HG02852 (cell line): ENCODE results near the gene KCTD19.

Experiments used
- ATAC-seq: cut with Tn5 transposase; IDR thresholded peaks from one replicate; pipeline ENCODE4 v1.9.1; 2021; ENCODE audit warnings: mild to moderate bottlenecking, moderate library complexity; ENCODE audit not compliant: unreplicated experiment

The KCTD19 gene

DNA sequence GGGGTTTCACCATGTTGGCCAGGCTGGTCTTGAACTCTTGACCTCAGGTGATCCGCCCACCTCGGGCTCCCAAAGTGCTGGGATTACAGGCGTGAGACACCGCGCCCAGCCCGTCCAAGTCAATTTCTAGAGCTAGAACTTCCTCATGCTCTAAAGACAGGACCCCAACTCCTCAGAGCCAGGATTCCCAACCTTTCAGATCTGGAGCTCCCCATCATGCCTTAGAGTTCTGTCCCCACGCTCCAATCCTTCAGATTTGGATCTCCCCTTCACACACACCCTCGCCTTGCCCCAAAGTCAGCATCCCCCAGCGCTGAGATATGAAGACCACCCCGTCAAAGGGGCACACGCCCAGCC, 448 bp downstream of the KCTD19 start:
- no peak for ATAC-seq

DNA sequence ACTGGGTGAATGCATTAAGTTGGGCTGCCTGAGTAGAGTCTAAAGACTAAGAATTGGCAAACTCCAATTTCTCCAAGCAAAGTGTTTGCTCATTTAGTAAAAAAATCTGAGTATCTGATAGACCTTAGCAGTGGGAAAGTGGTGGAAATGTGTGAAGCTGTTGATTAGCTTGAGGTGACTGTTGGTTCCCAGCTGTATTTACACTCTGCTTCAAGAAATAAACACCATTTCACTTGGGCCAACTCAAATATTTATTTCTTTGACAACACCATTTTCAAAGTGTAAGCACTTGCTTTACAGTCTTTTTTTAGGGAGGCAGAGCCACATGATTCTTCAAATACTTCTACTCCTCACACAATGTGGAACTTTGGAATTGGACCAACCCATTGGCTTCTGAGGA, 8.7 kb downstream of the KCTD19 start:
- no peak for ATAC-seq

DNA sequence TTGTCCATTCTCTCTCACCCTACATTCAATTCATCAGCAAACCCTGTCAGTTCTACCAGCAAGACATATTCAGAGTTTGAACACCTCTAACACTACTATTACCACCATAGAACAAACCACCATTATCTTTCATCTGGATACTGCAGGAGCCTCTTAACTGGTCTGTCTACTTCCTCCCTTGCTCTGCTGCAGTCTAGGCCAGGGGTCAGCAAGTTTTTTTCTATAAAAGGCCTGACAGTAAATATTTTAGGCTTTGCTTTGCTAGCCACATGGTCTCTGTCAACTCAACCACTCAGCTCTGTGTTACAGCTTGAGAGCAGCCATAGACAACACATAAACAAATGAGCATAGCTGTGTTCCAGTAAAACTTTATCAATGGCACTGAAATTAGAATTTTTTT, 13.8 kb downstream of the KCTD19 start:
- no peak for ATAC-seq

DNA sequence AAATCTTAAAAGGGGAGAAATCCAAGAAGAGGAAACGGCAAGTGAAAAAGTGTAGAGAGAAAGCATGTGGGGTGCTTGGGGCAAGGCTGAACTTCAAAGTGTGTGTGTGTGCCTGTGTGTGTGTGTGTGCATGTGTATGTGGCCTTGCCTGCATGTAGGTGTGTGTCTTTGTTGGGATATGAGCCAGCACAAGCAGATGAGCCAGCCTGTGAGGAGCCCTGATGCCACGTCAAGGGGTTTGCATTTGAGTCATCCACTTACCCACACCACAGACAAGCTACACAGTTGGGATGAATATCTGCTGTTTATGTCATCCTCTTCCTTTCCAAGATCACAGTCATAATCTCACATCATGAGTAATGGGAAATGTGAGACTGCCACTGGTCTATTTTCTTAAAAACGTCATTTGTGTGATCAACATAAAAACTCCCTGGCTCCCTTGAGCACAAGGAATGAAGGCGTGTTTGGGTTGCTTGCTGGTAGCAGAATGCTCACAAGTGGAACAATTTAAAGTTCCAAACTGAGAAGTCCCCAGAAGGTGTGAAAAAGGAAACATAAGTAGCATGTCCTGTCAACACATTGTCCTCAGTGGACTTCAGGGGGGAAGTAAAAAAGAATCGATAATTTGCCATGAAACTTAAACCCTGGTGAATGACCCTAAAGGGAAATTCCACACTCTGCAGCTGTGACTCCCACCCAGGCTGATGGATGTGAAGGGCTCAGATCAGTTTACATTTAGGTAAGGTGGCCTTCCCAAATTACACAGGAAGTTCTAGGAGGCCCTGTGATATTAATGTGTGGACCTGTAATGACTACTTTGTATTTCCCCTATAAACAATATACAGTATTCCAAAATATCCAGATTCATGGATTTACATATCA, 14.7 kb downstream of the KCTD19 start:
- ATAC-seq: peak; percentile 82

DNA sequence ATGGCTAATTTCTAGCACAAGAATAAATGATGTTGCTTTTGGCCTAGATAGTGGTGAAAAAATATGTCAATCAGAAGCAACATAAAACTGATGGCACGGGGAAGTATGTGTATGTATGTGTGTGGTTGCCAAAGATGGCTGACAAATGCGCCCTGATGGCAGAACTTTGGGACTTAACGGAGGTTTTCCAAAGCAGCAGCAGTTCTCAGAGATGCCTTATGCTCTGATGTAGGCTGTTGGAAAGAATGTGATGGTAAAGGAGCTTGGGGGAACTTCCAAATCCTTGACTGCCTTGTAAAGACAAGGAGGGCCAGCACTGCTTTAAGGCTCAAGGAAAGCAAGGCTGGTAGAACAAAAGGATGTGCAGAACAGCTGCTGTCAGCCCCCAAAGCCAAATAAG, 16.0 kb downstream of the KCTD19 start:
- ATAC-seq: no peak

DNA sequence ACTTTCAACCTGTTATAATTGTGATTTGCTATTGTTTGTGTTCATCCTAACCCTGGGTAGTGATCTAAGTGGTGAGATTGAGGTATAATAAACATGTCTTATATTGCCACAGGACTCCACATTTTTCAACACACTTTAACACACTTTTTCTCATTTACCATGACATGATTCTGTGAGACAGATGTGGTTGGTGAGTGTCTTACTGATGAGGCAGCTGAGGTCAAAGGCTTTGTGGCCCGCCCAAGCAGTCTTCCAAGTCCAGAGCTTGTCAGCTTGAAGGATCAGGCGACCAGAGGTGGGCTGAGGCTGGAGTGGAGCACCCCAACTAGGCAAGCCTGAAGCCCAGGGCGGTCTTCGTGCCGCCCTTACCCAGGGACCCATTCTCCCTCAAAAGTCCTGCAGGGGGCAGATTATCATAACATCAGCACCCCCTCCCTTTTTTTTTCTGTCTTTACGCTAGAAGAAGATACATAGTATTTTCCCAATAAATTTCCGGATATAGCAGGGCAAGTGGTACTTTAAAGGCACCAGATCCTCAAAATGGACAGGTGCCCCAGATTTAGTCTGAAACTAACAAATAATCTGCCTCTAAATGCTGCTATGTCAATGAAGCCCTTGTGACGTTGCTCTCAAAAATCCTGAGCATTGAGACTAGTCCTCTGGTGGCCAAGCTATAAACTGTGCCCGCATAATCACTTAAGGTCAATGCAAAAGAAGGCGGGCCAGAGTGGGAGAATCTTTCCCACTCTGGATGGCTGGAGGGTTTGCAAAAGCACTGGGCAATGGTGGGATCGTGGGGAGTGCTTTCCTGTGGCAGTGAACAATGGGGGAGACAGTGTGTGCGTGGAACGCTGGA, 21.1 kb downstream of the KCTD19 start:
- ATAC-seq: no peak

DNA sequence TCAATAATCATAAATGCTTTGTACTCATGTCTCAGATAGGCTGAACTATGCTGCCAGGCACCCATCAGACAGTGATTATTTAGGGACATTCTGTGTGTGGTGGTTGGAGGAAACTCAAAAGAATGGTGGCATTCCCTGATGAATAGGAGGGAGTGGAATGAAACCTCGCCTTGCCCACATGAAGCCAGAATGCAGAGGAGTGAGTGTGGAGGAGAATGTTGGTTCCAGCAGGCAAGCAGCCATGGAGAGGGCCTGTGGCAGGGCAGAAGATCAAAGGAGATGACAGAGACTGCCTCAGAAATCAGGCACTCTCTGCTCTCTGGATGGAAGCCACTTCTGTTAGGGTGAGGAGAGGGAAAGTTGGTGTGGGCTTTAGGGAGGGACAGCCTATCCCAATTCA, 22.5 kb downstream of the KCTD19 start:
- ATAC-seq: no peak

DNA sequence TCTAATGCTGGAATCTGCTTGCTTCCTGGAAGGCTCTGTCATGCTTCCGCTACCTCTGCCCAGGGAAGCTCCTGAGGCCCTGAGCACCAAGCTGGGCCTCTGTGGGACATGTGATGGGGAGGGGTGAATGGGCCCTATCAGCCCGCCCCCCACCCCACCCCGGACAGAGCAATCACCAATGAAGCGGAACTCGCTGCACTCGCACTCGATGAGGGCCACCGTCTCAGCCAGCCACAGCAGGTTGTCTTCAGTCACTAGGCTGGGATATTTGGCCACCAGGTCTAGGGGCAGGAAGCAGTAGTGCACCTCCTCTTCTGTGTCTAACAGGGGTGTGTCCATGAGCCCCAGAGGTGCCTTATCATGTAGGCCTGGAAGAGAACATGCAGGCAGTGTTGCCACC, 23.6 kb downstream of the KCTD19 start:
- ATAC-seq: no peak

DNA sequence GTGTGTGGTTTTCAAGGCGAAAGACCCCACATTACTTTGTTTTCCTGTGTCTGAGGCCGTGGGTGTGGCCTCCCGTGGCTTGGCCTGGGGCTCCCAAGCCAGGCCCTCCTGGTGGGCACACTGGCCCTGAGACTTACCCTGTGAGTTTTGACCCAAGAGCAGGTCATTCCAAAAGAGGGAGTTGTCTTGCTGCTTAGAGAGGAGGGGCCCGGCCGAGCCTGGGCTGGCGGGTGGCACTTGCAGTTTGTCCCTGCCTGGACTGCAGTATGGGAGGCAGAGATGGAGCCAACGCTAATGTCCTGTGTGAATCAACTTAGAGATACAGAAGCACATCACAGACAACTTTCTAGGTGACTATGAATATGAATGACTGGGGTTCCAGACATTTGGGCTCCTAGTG, 24.5 kb downstream of the KCTD19 start:
- ATAC-seq: no peak

DNA sequence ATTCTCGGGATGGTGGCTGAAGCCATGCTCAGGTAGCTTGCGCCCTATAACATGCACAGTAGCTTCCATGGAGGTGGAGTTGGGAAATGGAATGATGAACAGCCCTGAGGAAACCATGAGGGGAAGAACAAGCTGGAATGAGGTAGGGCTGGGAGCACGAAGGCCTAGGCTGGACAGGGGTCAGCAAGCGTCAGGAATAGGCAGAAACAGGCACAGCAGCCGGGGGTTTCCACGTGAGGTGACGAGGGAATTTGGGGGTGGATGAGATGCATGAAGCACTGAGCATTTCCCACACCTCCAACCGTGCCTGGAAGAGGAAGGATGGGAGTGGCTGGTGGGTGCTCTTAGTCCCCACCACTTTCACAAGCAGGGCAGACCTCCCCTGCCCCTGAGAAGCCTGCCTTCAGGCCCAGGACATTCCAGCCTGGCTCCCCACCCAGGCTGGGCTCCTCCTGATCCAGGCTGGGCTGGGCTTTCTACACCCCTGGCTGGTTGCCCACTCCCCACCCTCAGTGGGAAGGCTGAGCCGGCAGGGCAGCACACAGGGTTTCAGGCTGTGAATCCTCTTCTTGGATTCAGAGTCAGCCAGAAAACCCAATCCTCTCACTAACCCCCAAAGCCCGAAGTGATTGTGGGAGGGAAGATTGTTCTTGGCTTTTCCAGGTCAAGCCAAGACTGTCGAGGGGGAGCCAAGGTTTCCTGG, 25.3 kb downstream of the KCTD19 start:
- ATAC-seq: no peak

DNA sequence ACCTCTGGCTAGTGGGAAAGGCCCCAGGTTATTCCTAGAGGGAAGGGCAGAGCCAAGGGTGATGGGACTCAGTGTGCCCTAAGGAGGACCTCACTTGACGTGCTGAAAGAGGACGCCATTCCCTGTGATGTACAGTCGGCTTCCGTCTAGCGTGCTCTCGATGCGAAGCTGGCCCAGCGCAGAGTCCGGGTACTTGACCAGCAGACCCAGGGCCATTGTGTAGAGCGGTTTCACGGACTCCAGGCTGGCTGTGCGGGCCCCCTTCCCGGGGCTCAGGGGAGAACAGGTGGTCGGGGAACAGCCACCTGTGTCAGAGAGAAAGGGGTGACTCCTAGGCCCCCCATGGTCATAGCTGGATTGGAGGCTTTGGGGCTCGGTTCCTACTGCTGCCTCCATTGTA, 27.3 kb downstream of the KCTD19 start:
- no peak for ATAC-seq

DNA sequence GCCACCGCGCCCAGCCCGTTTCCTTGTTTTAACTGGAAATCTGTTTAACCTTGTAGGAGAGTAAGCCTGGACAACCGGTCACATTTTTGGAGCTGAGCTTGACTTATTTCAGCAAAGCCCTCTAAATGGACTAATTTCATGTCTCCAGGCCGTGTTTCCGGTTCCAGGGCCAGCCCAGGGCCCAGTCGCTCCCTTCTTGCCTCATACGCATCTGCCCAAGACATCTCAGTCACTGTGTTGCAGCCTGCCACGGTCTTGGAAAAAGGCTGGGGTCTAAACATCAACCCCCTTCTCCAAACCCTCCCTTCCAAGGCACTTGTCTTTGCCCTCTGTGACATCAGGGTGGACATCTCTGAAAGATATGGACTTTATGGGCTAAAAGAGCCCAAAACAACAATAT, 28.3 kb downstream of the KCTD19 start:
- ATAC-seq: no peak

DNA sequence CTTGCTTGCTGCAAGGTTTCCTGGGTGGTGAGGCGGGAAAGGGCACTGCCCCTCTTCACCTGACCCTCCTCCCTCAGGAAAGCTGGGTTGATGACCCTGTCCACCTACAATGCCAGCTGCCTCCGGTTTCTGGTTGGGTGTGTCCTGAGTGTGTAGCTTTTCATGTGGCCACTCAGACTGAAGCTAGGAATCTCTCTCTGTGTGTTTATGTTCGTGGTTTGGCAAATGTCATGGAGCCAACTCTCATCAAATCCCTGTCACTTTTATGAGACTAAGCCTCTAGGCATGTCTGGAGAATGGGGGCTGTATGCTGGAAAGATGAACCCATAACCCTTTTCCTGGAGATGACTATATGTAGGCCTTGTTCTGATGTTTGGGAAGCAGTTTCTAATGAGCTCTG, 30.1 kb downstream of the KCTD19 start:
- ATAC-seq: no peak

DNA sequence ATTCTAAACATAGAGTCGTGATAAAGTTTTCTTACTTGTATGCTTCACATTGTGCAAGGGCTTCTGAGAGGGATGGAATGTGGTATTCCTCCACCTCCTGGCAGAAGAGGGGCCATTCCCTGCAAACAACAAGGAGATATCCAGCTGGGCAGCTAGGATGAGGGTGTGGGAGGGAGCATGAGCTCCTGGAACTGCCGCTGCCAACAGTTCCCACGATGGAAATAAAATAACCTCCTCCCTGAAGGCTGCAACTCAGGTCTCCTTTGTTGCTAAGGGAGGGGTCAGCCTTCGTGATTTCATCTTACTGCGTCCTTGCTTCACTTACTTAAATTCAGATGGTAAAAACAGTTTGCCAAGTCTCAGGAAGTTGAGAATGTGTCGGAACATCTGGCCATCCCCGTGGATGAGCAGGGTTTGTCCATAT, 31.6 kb downstream of the KCTD19 start:
- no peak for ATAC-seq

DNA sequence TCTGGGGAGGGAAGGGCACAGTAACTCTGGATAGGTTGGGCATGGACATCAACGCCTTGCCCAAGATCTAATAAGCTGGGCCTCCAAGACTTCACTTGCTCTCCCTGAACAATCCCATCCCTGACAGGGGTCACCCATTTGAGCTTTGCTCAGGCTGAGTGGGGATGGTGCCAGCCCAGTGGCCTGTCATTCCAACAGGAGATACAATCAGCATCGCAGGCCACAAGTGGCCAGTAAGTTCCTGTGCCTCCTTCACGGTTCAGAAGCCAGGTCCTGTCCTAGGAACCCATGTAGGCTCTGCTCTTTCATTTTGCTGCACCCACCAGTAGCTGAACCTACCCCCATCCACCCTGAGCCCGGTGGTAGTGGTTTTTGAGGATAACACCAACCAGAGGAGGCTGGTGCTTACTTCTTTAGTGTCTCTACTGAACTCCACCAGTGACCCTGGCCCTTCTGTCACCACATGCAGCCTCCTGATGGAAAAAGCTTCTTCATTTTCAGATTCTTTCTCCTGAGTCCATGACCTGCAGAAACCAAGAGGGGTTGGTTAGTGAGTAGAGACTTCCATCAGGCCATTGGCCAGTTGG, 32.3 kb downstream of the KCTD19 start:
- no peak for ATAC-seq

DNA sequence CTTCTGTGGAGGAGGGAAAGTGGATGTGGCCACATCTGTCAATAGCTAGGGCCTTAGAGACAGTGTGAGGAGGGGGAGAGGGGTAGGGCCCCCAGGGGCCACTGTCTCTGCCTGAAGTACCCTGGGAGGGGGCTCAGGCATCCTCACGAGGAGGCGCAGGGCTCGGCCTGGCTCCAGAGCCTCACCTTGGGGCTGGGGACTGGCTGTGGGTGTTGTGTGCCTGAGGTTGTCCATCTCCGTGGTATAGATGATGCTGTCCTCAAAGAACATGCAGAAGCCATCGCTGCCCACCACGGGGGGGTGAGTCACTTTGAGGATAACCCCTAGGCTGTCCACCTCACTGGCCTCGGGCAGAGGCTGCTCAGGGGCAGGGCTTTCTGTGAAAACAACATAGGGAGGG, 35.1 kb downstream of the KCTD19 start:
- ATAC-seq: no peak

DNA sequence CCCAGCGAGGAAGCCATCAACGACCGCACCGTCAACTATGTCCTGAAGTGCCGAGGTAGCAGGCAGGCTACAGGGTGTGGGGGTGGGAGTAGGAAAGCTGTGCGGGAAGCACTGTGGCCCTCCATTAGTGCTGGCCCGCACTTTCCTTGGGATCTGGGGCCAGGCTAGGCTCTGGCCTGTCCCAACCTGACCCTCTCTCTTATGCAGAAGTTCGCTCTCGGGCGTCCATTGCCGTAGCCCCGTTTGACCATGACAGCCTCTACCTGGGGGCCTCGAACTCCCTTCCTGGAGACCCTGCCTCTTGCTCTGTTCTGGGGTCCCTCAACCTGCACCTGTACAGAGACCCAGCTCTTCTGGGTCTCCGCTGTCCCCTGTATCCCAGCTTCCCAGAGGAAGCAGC, 38.6 kb downstream of the KCTD19 start:
- ATAC-seq: no peak

DNA sequence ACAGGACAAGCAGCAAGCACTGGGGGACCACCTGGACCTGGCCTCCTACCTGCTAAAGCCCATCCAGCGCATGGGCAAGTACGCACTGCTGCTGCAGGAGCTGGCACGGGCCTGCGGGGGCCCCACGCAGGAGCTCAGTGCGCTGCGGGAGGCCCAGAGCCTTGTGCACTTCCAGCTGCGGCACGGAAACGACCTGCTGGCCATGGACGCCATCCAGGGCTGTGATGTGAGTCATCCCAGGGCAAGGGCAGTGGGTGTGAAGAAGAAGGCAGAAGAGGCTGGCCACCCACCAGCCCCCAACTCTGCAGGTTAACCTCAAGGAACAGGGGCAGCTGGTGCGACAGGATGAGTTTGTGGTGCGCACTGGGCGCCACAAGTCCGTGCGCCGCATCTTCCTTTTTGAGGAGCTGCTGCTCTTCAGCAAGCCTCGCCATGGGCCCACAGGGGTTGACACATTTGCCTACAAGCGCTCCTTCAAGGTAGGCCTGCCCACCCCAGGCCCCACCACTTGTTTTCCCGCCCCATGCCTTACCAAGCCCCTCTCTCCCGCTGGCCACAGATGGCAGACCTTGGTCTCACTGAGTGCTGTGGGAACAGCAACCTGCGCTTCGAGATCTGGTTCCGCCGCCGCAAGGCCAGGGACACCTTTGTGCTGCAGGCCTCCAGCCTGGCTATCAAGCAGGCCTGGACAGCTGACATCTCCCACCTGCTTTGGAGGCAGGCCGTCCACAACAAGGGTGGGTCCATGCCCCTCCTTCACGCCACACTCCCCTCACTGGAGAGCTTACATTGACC, 39.9 kb downstream of the KCTD19 start:
- ATAC-seq: no peak

DNA sequence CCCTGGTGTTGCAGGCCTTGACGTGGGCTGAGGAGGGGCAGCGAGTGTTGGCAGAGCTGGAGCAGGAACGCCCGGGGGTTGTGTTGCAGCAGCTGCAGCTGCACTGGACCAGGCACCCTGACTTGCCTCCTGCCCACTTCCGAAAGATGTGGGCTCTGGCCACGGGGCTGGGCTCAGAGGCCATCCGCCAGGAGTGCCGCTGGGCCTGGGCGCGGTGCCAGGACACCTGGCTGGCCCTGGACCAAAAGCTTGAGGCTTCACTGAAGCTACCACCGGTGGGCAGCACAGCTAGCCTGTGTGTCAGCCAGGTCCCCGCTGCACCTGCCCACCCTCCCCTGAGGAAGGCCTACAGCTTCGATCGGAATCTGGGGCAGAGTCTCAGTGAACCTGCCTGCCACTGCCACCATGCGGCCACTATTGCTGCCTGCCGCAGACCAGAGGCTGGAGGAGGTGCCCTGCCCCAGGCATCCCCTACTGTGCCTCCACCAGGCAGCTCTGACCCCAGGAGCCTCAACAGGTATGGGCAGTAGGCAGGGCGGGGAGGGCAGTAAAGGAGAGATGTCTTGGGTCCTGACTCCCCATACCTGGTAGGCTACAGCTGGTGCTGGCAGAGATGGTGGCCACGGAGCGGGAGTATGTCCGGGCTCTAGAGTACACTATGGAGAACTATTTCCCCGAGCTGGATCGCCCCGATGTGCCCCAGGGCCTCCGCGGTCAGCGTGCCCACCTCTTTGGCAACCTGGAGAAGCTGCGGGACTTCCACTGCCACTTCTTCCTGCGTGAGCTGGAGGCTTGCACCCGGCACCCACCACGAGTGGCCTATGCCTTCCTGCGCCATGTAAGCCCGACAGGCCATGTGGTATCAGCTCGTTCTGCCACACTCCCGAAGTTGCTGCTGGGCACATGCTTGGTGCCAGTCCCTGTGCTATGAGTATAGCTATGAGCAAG, 41.6 kb downstream of the KCTD19 start:
- no peak for ATAC-seq
